ENCODE measurements around the gene RAD51B.
A peak's percentile ranks its signal among the peaks of the same experiment; 100 is the strongest.

The RAD51B gene

DNA sequence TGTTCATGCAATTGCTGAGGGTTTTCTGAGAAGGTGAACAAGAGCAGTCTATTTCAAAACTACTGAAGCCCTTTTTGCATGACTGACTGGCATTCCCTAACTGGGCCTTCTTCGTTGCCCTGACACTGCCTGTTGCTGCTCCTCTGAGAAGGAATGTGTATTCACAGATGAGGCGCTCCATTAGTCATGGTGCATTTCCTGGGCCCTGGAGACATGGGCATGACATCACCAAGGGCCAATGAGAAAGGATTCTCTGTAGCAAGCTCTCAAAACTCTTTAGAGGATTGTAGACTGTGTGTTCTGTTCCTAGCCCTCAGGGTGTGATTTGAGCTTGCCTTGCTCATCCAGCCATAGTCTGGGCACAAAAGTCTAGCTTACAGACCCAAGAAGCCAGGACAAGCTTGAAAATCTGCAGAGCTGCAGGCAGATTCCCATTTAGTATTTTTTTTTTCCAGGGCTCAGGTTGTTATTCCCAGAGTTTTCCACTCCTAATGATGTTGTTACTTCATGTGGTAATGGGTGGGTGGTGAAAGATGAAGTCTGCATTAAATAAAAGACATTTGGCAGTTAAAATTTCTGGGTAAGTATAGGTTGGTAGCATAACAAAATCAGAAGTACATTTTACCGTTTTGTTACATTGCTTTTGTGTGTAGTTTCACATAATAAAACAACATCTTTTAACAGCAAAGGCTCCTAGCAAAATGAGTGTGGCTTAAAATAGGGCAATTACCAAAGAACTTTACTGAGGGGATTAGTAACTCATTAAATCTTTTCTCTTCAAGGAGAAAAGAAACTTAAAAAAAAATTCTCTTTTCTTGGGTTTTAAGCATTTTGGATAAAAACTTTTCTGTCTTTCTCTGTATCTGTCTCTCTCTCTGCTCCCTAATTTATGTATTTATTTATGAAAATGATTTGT, 318.4 kb downstream of the RAD51B start (continued):
- TF ChIP-seq ZBTB8A (tag by site-specific recombination; IDR thresholded peaks at IDR 0.05) (0 out of 2 replicates have a peak, but pooled peaks have one; percentile 34), ZNF10 (tag by site-specific recombination; IDR thresholded peaks at IDR 0.05) (no peak), ZNF354C (tag by site-specific recombination; IDR thresholded peaks at IDR 0.05; ENCODE audit: borderline replicate concordance, low read depth) (no peak), ZNF138 (tag by site-specific recombination; IDR thresholded peaks at IDR 0.05; ENCODE audit: borderline replicate concordance) (no peak), ZSCAN30 (tag by site-specific recombination; IDR thresholded peaks at IDR 0.05) (peak; percentile 31; the same call in 1 of the 2 replicates), ZNF473 (tag by site-specific recombination; IDR thresholded peaks at IDR 0.05) (no peak), ZNF157 (tag by site-specific recombination; IDR thresholded peaks at IDR 0.05) (no peak), ZNF174 (tag by site-specific recombination; IDR thresholded peaks at IDR 0.05) (no peak), SETDB1 (IDR thresholded peaks at IDR 0.05; ENCODE audit: insufficient read length, low read length) (no peak), ZXDB (tag by site-specific recombination; IDR thresholded peaks at IDR 0.05) (peak; percentile 81), MEIS1 (CRISPR knock-in tag; IDR thresholded peaks at IDR 0.05; ENCODE audit: borderline replicate concordance) (peak; percentile 46; the same call in 1 of the 2 replicates), ZFHX2 (tag by site-specific recombination; conservative IDR thresholded peaks at IDR 0.05) (no peak), ZNF677 (tag by site-specific recombination; IDR thresholded peaks at IDR 0.05) (no peak), ZBTB21 (tag by site-specific recombination; IDR thresholded peaks at IDR 0.05) (peak; percentile 77), FEZF1 (tag by site-specific recombination; IDR thresholded peaks at IDR 0.05) (peak; percentile 63; the same call in 1 of the 2 replicates), ZNF155 (tag by site-specific recombination; IDR thresholded peaks at IDR 0.05) (no peak)
- TF ChIP-seq, protein P1, sequence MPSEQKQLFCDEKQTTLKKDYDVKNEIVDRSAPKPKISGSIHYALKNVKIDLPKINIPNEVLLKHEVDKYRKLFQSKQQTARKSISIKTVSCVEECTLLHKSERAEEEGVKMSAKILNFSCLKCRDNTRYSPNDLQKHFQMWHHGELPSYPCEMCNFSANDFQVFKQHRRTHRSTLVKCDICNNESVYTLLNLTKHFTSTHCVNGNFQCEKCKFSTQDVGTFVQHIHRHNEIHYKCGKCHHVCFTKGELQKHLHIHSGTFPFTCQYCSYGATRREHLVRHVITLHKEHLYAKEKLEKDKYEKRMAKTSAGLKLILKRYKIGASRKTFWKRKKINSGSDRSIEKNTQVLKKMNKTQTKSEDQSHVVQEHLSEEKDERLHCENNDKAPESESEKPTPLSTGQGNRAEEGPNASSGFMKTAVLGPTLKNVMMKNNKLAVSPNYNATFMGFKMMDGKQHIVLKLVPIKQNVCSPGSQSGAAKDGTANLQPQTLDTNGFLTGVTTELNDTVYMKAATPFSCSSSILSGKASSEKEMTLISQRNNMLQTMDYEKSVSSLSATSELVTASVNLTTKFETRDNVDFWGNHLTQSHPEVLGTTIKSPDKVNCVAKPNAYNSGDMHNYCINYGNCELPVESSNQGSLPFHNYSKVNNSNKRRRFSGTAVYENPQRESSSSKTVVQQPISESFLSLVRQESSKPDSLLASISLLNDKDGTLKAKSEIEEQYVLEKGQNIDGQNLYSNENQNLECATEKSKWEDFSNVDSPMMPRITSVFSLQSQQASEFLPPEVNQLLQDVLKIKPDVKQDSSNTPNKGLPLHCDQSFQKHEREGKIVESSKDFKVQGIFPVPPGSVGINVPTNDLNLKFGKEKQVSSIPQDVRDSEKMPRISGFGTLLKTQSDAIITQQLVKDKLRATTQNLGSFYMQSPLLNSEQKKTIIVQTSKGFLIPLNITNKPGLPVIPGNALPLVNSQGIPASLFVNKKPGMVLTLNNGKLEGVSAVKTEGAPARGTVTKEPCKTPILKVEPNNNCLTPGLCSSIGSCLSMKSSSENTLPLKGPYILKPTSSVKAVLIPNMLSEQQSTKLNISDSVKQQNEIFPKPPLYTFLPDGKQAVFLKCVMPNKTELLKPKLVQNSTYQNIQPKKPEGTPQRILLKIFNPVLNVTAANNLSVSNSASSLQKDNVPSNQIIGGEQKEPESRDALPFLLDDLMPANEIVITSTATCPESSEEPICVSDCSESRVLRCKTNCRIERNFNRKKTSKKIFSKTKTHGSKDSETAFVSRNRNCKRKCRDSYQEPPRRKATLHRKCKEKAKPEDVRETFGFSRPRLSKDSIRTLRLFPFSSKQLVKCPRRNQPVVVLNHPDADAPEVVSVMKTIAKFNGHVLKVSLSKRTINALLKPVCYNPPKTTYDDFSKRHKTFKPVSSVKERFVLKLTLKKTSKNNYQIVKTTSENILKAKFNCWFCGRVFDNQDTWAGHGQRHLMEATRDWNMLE (tag by site-specific recombination; conservative IDR thresholded peaks at IDR 0.05; ENCODE audit: low read depth), result 0 out of 2 replicates have a peak, but pooled peaks have one; percentile 36
- TF ChIP-seq, protein P2, sequence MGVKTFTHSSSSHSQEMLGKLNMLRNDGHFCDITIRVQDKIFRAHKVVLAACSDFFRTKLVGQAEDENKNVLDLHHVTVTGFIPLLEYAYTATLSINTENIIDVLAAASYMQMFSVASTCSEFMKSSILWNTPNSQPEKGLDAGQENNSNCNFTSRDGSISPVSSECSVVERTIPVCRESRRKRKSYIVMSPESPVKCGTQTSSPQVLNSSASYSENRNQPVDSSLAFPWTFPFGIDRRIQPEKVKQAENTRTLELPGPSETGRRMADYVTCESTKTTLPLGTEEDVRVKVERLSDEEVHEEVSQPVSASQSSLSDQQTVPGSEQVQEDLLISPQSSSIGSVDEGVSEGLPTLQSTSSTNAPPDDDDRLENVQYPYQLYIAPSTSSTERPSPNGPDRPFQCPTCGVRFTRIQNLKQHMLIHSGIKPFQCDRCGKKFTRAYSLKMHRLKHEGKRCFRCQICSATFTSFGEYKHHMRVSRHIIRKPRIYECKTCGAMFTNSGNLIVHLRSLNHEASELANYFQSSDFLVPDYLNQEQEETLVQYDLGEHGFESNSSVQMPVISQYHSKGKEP (tag by site-specific recombination; IDR thresholded peaks at IDR 0.05), result peak; percentile 92
- TF ChIP-seq, protein P3, sequence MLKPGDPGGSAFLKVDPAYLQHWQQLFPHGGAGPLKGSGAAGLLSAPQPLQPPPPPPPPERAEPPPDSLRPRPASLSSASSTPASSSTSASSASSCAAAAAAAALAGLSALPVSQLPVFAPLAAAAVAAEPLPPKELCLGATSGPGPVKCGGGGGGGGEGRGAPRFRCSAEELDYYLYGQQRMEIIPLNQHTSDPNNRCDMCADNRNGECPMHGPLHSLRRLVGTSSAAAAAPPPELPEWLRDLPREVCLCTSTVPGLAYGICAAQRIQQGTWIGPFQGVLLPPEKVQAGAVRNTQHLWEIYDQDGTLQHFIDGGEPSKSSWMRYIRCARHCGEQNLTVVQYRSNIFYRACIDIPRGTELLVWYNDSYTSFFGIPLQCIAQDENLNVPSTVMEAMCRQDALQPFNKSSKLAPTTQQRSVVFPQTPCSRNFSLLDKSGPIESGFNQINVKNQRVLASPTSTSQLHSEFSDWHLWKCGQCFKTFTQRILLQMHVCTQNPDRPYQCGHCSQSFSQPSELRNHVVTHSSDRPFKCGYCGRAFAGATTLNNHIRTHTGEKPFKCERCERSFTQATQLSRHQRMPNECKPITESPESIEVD (tag by site-specific recombination; IDR thresholded peaks at IDR 0.05), result peak; percentile 94
- TF ChIP-seq, protein P4, sequence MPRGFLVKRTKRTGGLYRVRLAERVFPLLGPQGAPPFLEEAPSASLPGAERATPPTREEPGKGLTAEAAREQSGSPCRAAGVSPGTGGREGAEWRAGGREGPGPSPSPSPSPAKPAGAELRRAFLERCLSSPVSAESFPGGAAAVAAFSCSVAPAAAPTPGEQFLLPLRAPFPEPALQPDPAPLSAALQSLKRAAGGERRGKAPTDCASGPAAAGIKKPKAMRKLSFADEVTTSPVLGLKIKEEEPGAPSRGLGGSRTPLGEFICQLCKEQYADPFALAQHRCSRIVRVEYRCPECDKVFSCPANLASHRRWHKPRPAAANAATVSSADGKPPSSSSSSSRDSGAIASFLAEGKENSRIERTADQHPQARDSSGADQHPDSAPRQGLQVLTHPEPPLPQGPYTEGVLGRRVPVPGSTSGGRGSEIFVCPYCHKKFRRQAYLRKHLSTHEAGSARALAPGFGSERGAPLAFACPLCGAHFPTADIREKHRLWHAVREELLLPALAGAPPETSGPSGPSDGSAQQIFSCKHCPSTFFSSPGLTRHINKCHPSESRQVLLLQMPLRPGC (tag by site-specific recombination; IDR thresholded peaks at IDR 0.05), result peak; percentile 96
- TF ChIP-seq, protein P5, sequence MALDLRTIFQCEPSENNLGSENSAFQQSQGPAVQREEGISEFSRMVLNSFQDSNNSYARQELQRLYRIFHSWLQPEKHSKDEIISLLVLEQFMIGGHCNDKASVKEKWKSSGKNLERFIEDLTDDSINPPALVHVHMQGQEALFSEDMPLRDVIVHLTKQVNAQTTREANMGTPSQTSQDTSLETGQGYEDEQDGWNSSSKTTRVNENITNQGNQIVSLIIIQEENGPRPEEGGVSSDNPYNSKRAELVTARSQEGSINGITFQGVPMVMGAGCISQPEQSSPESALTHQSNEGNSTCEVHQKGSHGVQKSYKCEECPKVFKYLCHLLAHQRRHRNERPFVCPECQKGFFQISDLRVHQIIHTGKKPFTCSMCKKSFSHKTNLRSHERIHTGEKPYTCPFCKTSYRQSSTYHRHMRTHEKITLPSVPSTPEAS (tag by site-specific recombination; IDR thresholded peaks at IDR 0.05), result 0 out of 2 replicates have a peak, but pooled peaks have one; percentile 20
- TF ChIP-seq, protein P6, sequence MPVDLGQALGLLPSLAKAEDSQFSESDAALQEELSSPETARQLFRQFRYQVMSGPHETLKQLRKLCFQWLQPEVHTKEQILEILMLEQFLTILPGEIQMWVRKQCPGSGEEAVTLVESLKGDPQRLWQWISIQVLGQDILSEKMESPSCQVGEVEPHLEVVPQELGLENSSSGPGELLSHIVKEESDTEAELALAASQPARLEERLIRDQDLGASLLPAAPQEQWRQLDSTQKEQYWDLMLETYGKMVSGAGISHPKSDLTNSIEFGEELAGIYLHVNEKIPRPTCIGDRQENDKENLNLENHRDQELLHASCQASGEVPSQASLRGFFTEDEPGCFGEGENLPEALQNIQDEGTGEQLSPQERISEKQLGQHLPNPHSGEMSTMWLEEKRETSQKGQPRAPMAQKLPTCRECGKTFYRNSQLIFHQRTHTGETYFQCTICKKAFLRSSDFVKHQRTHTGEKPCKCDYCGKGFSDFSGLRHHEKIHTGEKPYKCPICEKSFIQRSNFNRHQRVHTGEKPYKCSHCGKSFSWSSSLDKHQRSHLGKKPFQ (tag by site-specific recombination; IDR thresholded peaks at IDR 0.05), result peak; percentile 23; the same call in 1 of the 2 replicates
- TF ChIP-seq, protein P7, sequence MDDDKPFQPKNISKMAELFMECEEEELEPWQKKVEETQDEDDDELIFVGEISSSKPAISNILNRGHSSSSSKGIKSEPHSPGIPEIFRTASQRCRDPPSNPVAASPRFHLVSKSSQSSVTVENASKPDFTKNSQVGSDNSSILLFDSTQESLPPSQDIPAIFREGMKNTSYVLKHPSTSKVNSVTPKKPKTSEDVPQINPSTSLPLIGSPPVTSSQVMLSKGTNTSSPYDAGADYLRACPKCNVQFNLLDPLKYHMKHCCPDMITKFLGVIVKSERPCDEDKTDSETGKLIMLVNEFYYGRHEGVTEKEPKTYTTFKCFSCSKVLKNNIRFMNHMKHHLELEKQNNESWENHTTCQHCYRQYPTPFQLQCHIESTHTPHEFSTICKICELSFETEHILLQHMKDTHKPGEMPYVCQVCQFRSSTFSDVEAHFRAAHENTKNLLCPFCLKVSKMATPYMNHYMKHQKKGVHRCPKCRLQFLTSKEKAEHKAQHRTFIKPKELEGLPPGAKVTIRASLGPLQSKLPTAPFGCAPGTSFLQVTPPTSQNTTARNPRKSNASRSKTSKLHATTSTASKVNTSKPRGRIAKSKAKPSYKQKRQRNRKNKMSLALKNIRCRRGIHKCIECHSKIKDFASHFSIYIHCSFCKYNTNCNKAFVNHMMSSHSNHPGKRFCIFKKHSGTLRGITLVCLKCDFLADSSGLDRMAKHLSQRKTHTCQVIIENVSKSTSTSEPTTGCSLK (tag by site-specific recombination; IDR thresholded peaks at IDR 0.05), result no peak

Measured in HEK293 (cell line).